ENCODE data around the gene PIEZO2. TPM values are rescaled to one million over a fixed set of nuclear protein-coding genes. Genes with fewer than 3 reads are reported as not detected.
A peak's percentile ranks its signal among the peaks of the same experiment; 100 is the strongest.
"Not testable (repeated sequence)": the region's sequence is repeated elsewhere in the genome, so short reads cannot be mapped to it uniquely, and the experiment has no call there.

Gene PIEZO2
- polyA plus RNA-seq, 1 experiment: 4.6 TPM

DNA sequence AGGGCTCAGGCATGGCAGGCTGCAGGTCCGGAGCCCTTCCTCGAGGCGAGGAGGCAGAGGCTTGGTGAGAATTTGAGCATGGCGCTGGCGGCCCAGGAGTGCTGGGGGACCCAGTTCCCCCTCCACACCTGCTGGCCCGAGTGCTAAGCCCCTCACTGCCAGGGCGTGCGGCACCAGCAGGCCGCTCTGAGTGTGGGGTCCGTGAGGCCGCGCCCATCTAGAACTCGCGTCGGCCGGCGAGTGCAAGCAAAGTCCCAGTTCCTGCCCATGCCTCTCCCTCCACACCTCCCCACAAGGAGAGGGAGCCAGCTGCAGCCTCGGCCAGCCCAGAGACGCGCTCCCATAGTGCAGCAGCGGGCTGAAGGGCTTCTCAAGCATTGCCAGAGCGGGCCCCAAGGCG is 233.0 kb downstream of the PIEZO2 start:
- CTCF ChIA-PET: no interaction called here

DNA sequence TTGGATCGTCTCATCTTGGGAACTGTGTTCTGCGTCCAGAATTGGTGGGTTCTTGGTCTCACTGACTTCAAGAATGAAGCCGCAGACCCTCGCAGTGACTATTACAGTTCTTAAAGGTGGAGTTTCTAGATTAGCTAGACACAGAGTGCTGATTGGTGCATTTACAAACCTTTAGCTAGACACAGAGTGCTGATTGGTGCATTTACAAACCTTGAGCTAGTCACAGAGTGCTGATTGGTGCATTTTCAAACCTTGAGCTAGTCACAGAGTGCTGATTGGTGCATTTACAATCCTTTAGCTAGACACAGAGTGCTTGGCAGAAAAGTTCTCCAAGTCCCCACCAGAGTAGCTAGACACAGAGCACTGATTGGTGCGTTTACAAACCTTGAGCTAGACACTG is 233.6 kb downstream of the PIEZO2 start:
- POLR2A ChIA-PET; DNase-seq (ENCODE audit: low read depth); H3K36me3 ChIP-seq (ENCODE audit: control insufficient read depth, insufficient read depth, low read length); H3K4me3 ChIP-seq (ENCODE audit: low read depth, low read length); H3K27me3 ChIP-seq (ENCODE audit: control insufficient read depth, insufficient read depth, low read length); CTCF ChIA-PET: not testable (repeated sequence)

More for the DNA sequence above, 233.0 kb downstream of the PIEZO2 start:
- POLR2A ChIA-PET: no interaction called here
- TF ChIP-seq, protein P1, sequence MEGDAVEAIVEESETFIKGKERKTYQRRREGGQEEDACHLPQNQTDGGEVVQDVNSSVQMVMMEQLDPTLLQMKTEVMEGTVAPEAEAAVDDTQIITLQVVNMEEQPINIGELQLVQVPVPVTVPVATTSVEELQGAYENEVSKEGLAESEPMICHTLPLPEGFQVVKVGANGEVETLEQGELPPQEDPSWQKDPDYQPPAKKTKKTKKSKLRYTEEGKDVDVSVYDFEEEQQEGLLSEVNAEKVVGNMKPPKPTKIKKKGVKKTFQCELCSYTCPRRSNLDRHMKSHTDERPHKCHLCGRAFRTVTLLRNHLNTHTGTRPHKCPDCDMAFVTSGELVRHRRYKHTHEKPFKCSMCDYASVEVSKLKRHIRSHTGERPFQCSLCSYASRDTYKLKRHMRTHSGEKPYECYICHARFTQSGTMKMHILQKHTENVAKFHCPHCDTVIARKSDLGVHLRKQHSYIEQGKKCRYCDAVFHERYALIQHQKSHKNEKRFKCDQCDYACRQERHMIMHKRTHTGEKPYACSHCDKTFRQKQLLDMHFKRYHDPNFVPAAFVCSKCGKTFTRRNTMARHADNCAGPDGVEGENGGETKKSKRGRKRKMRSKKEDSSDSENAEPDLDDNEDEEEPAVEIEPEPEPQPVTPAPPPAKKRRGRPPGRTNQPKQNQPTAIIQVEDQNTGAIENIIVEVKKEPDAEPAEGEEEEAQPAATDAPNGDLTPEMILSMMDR (IDR thresholded peaks at IDR 0.05; ENCODE audit: insufficient read depth, low read depth, low read length): no peak
- no peak overlapping the region for H3K4me3 ChIP-seq (ENCODE audit: low read depth, low read length)
- H3K27me3 ChIP-seq (ENCODE audit: control insufficient read depth, insufficient read depth, low read length): no peaks in the 10 kb centered on the region
- no peak for DNase-seq (ENCODE audit: low read depth)
- no peaks in the 10 kb centered on the region for H3K36me3 ChIP-seq (ENCODE audit: control insufficient read depth, insufficient read depth, low read length)

DNA sequence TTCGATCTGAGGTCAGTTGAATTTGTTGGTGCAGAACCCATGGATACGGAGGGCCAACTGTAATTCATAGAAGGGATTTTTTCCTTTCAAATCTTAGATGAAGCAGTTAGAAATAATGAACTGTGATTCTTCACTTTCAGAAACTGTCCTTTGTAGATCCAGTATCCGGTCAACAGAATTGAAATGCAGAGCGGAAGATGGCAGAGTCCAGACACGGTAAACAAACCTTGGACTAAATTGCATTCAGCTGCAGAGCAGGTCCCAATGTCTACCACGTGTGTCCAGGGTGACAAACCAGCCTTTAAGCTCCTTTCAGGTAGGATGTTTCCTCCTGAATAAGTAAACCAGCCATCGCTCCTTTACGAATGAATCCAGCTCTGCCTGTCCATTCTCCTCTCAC is 234.8 kb downstream of the PIEZO2 start:
- H3K27me3 ChIP-seq (ENCODE audit: control insufficient read depth, insufficient read depth, low read length); H3K4me3 ChIP-seq (ENCODE audit: low read depth, low read length); H3K36me3 ChIP-seq (ENCODE audit: control insufficient read depth, insufficient read depth, low read length); DNase-seq (ENCODE audit: low read depth); POLR2A ChIA-PET: not testable (repeated sequence)
- CTCF ChIA-PET: interaction anchor here (0.6 kb wide), 1 partner anchor 108 kb away, joined by 3 read pairs; no protein-coding TSS in a partner anchor

DNA sequence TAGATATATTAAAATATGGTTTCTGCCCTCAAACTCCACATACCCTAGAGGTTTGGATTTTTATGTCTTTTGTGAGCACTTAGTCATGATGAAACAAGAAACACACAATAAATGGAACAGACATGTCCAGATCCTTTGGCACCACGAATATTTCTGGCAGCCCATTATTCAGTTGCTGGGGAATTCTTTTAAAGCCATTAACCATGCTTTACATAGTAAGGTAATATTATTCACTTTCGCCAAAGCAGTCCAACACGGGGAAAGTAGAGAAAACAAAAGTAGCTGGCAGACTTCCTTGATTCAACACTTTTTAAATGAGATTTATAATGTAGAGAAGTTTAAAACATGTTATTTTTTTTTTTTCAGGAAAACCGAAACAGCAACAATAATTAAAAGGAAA is 235.4 kb downstream of the PIEZO2 start:
- POLR2A ChIA-PET: no interaction called here
- Histone ChIP-seq H3K36me3 (ENCODE audit: control insufficient read depth, insufficient read depth, low read length) (no peaks in the 10 kb centered on the region), H3K4me3 (ENCODE audit: low read depth, low read length) (no peak overlapping the region), H3K27me3 (ENCODE audit: control insufficient read depth, insufficient read depth, low read length) (no peaks in the 10 kb centered on the region)
- TF ChIP-seq, protein P1 (IDR thresholded peaks at IDR 0.05; ENCODE audit: insufficient read depth, low read depth, low read length): no peak
- CTCF ChIA-PET: interaction anchor here (0.7 kb wide), 1 partner anchor 71 kb away, joined by 3 read pairs; no protein-coding TSS in a partner anchor
- peak; percentile 25 for DNase-seq (ENCODE audit: low read depth)

DNA sequence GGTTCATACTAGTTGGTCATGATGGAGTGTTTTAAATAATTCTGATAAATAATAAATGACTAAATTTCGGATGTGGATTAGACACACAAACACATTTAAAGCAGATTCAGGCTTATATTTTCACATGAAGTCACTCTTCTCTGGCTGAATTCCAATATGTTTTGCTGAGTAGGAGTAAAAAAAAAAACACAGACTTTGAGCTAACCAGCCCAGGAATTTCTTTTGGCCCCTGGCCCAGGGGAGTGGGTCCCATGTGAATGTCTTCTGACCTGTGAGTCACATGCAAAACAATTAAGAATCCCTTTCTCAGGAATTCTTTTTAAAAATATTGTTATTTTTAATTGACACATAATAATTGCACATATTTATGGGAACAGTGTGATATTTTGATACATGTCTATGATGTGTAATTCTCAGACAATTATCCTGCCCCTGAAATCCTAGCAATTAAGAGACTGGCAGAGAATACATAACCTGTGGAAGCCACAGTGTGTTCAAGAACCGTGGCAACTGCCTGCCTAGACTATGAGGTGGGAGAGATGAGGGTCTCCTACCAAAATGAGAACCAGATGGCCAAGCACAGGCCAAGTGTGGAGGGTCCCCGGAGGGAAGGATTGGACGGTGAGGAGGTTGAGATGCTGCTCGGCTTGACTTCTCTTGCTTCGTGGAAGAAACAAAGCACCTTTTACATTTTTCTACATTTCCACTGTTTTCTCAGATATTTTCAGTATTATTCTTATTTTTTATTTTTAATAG is 236.4 kb downstream of the PIEZO2 start:
- Histone ChIP-seq H3K36me3 (ENCODE audit: control insufficient read depth, insufficient read depth, low read length) (no peaks in the 10 kb centered on the region), H3K27me3 (ENCODE audit: control insufficient read depth, insufficient read depth, low read length) (no peaks in the 10 kb centered on the region), H3K4me3 (ENCODE audit: low read depth, low read length) (no peak overlapping the region)
- TF ChIP-seq, protein P1 (IDR thresholded peaks at IDR 0.05; ENCODE audit: insufficient read depth, low read depth, low read length): no peak
- CTCF ChIA-PET: interaction anchor here (0.6 kb wide), 1 partner anchor 589 kb away, joined by 3 read pairs; no protein-coding TSS in a partner anchor
- peak; percentile 18 for DNase-seq (ENCODE audit: low read depth)
- POLR2A ChIA-PET: no interaction called here

DNA sequence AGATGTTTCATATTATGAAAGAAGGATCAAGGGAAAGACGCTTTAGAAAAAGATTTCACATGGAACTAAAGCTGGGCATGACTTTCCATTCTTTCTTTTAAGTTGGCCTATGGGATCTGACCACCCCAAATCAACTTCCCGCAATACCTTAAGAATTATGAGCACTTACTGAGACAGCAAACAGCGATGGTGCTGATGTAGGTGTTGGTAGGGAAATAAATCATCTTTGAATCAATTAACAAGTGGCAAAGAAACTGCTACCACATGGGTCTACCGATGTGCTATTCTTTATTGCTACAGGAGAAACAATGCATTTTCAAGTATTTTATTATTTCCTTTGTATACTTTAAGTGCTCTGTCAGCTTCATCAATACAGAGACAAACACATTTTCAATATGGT is 239.6 kb downstream of the PIEZO2 start:
- TF ChIP-seq, protein P1 (IDR thresholded peaks at IDR 0.05; ENCODE audit: insufficient read depth, low read depth, low read length): no peak
- ChIA-PET CTCF (no interaction called here), POLR2A (no interaction called here)
- DNase-seq (ENCODE audit: low read depth): no peak
- no peak overlapping the region for H3K4me3 ChIP-seq (ENCODE audit: low read depth, low read length)
- no peaks in the 10 kb centered on the region for H3K27me3 ChIP-seq (ENCODE audit: control insufficient read depth, insufficient read depth, low read length)
- H3K36me3 ChIP-seq (ENCODE audit: control insufficient read depth, insufficient read depth, low read length): no peaks in the 10 kb centered on the region

Measured in BJ (cell line).